Neural cell (in vitro differentiated cells): Measurements from ENCODE around the gene ANG. TPM values are rescaled to one million over a fixed set of nuclear protein-coding genes. Genes with fewer than 3 reads are reported as not detected.

Source experiments
- H2AFZ ChIP-seq: fragments of 200-600, 300-800 bp; sonication (generic), shearing (Covaris generic); 2 replicates; pipeline ENCODE4 v1.6.0; 2014; ENCODE audit warnings: low read depth, mild to moderate bottlenecking, antibody characterized with exemption, low read length, moderate library complexity
- H3F3A ChIP-seq: fragments of 200-600 bp; shearing (Covaris generic); 2 replicates; pipeline ENCODE4 v1.6.1; 2016; ENCODE audit warnings: mild to moderate bottlenecking, moderate library complexity, mixed read lengths, antibody characterized with exemption, low read length; ENCODE audit not compliant: insufficient read depth, poor library complexity, severe bottlenecking
- H3K27ac ChIP-seq: fragments of 200-600, 300-800 bp; sonication (generic), shearing (Covaris generic); 2 replicates; pipeline ENCODE4 v1.5.1; 2014; ENCODE audit warnings: mild to moderate bottlenecking, low read length, moderate library complexity
- H3K27me3 ChIP-seq: fragments of 300-800, 200-600 bp; sonication (generic), shearing (Covaris generic); 2 replicates; pipeline ENCODE4 v1.6.0; 2014; ENCODE audit warnings: mild to moderate bottlenecking, low read depth, low read length, moderate library complexity; ENCODE audit not compliant: insufficient read depth
- H3K36me3 ChIP-seq: fragments of 300-800, 200-600 bp; sonication (generic), shearing (Covaris generic); 2 replicates; pipeline ENCODE4 v1.5.1; 2014; ENCODE audit warnings: mild to moderate bottlenecking, antibody characterized with exemption, low read length, moderate library complexity; ENCODE audit not compliant: insufficient read depth
- H3K4me2 ChIP-seq: fragments of 300-800, 200-600 bp; sonication (generic), shearing (Covaris generic); 2 replicates; pipeline ENCODE4 v1.6.0; 2014; ENCODE audit warnings: mild to moderate bottlenecking, low read length
- H3K4me3 ChIP-seq: fragments of 300-800, 200-600 bp; sonication (generic), shearing (Covaris generic); 2 replicates; pipeline ENCODE4 v1.5.1; 2014; ENCODE audit warnings: mild to moderate bottlenecking, low read length, moderate library complexity
- H3K79me2 ChIP-seq: fragments of 200-600 bp; shearing (Covaris generic); replicated peaks from 2 replicates; pipeline ENCODE4 v1.6.0; 2014; ENCODE audit warnings: mild to moderate bottlenecking, low read length, moderate library complexity; ENCODE audit not compliant: insufficient read depth
- H3K9ac ChIP-seq: fragments of 300-800, 200-600 bp; sonication (generic), shearing (Covaris generic); 2 replicates; pipeline ENCODE4 v1.6.1; 2016; ENCODE audit warnings: mild to moderate bottlenecking, low read length, mixed read lengths
- H3K9me2 ChIP-seq: fragments of 200-600 bp; shearing (Covaris generic); 2 replicates; pipeline ENCODE4 v1.6.1; 2016; ENCODE audit warnings: mild to moderate bottlenecking, low read length, mixed read lengths; ENCODE audit not compliant: insufficient read depth
- H3K9me3 ChIP-seq: fragments of 200-600, 300-800 bp; sonication (generic), shearing (Covaris generic); 2 replicates; pipeline ENCODE4 v1.6.1; 2016; ENCODE audit warnings: mild to moderate bottlenecking, mixed run types, low read length, moderate library complexity, mixed read lengths
- H4K20me1 ChIP-seq: fragments of 200-600 bp; shearing (Covaris generic); 2 replicates; pipeline ENCODE4 v1.6.1; 2016; ENCODE audit warnings: mild to moderate bottlenecking, mixed run types; ENCODE audit not compliant: insufficient read depth
- CTCF ChIP-seq: fragments of 450-650 bp; IDR thresholded peaks from 2 replicates; pipeline ENCODE4 v1.5.1; 2014; ENCODE audit warnings: antibody characterized with exemption, mild to moderate bottlenecking, moderate library complexity; ENCODE audit not compliant: poor library complexity, severe bottlenecking
- EP300 ChIP-seq: fragments of 450-650 bp; conservative IDR thresholded peaks from 2 replicates; pipeline ENCODE4 v1.6.1; 2014; ENCODE audit warnings: antibody characterized with exemption, mild to moderate bottlenecking, moderate library complexity; ENCODE audit not compliant: poor library complexity, severe bottlenecking
- EZH2 ChIP-seq: fragments of 200-600, 300-800 bp; shearing (Covaris generic), sonication (generic); IDR thresholded peaks from 2 replicates; pipeline ENCODE4 v1.6.1; 2014; ENCODE audit warnings: antibody characterized with exemption, low read length, borderline replicate concordance, mild to moderate bottlenecking; ENCODE audit not compliant: insufficient read depth, poor library complexity, severe bottlenecking
- MXI1 ChIP-seq: fragments of 450-650 bp; conservative IDR thresholded peaks from 2 replicates; pipeline ENCODE4 v1.6.1; 2014; ENCODE audit warnings: antibody characterized with exemption, mild to moderate bottlenecking; ENCODE audit not compliant: poor library complexity, severe bottlenecking
- POLR2AphosphoS5 ChIP-seq: IDR thresholded peaks from 2 replicates; pipeline ENCODE4 v1.6.1; 2012
- RAD21 ChIP-seq: fragments of 450-650 bp; conservative IDR thresholded peaks from 2 replicates; pipeline ENCODE4 v1.6.1; 2014; ENCODE audit warnings: antibody characterized with exemption, mild to moderate bottlenecking, moderate library complexity
- REST ChIP-seq: IDR thresholded peaks from 2 replicates; pipeline ENCODE4 v1.6.1; 2012; ENCODE audit warnings: borderline replicate concordance
- SMC3 ChIP-seq: fragments of 450-650 bp; conservative IDR thresholded peaks from 2 replicates; pipeline ENCODE4 v1.6.1; 2014; ENCODE audit warnings: antibody characterized with exemption, mild to moderate bottlenecking, moderate library complexity; ENCODE audit not compliant: poor library complexity
- TAF1 ChIP-seq: IDR thresholded peaks from 2 replicates; pipeline ENCODE4 v1.6.1; 2012; ENCODE audit warnings: low read depth
- polyA plus RNA-seq: library from polyadenylated mRNA; depleted of rRNA; stranded (reverse); fragments of >200 nt; gene quantifications from 2 replicates; pipeline ENCODE4 v1.2.3, GENCODE V29; 2014

The ANG gene
- polyA plus RNA-seq, 1 donor from 2014 or later, result 0.47 TPM

GRCh38 chr14:20667957-20668356, 20.6 kb upstream of the ANG start:
- Histone ChIP-seq H3K36me3 (no peaks in the 10 kb centered on the region), H2AFZ (no peak overlapping the region), H3K9ac (no peak overlapping the region), H3K9me2 (no peaks in the 10 kb centered on the region), H3K79me2 (no peaks in the 10 kb centered on the region), H3K9me3 (no peaks in the 10 kb centered on the region), H4K20me1 (no peaks in the 10 kb centered on the region), H3K27me3 (peaks cover 20% of the 10 kb centered on the region), H3F3A (no peaks in the 10 kb centered on the region), H3K4me2 (no peak overlapping the region), H3K4me3 (no peak overlapping the region), H3K27ac (no peak overlapping the region)
- TF ChIP-seq EZH2 (no peak), EP300 (no peak), POLR2AphosphoS5 (no peak), MXI1 (no peak), CTCF (no peak), SMC3 (no peak)

GRCh38 chr14:20668969-20669368, 19.6 kb upstream of the ANG start:
- H3K27me3 ChIP-seq, result peaks cover 10% of the 10 kb centered on the region

More at GRCh38 chr14:20668969-20669368, 19.6 kb upstream of the ANG start:
- no peak for TF ChIP-seq RAD21
- TF ChIP-seq TAF1, result no peak
- TF ChIP-seq EZH2, result no peak
- no peak for TF ChIP-seq SMC3
- TF ChIP-seq CTCF, result no peak
- TF ChIP-seq REST, result no peak
- TF ChIP-seq EP300, result no peak
- TF ChIP-seq POLR2AphosphoS5, result no peak
- TF ChIP-seq MXI1, result no peak
- H2AFZ ChIP-seq, result no peak overlapping the region
- no peak overlapping the region for H3K4me3 ChIP-seq
- no peaks in the 10 kb centered on the region for H3F3A ChIP-seq
- H3K36me3 ChIP-seq, result no peaks in the 10 kb centered on the region
- H3K79me2 ChIP-seq, result no peaks in the 10 kb centered on the region
- H3K9me3 ChIP-seq, result no peaks in the 10 kb centered on the region
- H3K27ac ChIP-seq, result no peak overlapping the region
- no peak overlapping the region for H3K9ac ChIP-seq
- H4K20me1 ChIP-seq, result no peaks in the 10 kb centered on the region
- H3K9me2 ChIP-seq, result no peaks in the 10 kb centered on the region
- no peak overlapping the region for H3K4me2 ChIP-seq
